ENCODE data around the gene GEN1.

GEN1 gene

GRCh38 chr2:17800219-17800618 is 46.3 kb downstream of the GEN1 start:
- no peaks in the 10 kb centered on the region for H3K9me3 Mint-ChIP-seq
- no peak for ATAC-seq
- no peak overlapping the region for H3K4me3 Mint-ChIP-seq
- H3K27ac Mint-ChIP-seq: no peak overlapping the region
- no peaks in the 10 kb centered on the region for H3K36me3 Mint-ChIP-seq
- no peaks in the 10 kb centered on the region for H3K4me1 Mint-ChIP-seq
- peak in 1 of 2 donors; percentile 8 for DNase-seq (ENCODE audit: low spot score in 2 of 2)

GRCh38 chr2:17800693-17801458 is 46.9 kb downstream of the GEN1 start:
- H3K4me3 Mint-ChIP-seq: no peak overlapping the region
- H3K9me3 Mint-ChIP-seq: no peaks in the 10 kb centered on the region
- no peak overlapping the region for H3K27ac Mint-ChIP-seq
- DNase-seq (ENCODE audit: low spot score in 2 of 2): no peak
- ATAC-seq: no peak
- no peaks in the 10 kb centered on the region for H3K4me1 Mint-ChIP-seq
- H3K36me3 Mint-ChIP-seq: no peaks in the 10 kb centered on the region

DNA sequence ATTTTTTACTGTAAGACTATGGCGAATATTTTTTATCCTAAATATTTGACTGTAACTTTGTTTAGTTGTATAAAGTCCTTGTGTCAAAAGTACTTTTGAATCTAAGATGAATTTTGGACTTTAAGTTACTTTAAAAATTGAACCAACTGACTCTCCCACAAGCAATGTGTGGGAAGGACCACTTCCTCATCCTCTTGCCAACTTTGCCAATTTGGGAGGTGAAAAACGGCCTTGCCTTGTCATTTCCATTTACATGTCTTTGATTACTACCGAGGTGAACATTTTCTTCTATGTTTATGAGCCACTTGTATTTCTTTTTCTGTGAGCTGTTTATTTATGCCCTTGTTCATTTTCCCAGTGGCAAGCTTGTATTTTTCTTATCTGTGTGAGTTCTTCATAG is 49.6 kb downstream of the GEN1 start:
- Mint-ChIP-seq H3K4me3 (no peak overlapping the region), H3K9me3 (no peaks in the 10 kb centered on the region), H3K27ac (no peak overlapping the region), H3K4me1 (no peaks in the 10 kb centered on the region), H3K36me3 (no peaks in the 10 kb centered on the region)
- no peak for DNase-seq (ENCODE audit: low spot score in 2 of 2)
- no peak for ATAC-seq

DNA sequence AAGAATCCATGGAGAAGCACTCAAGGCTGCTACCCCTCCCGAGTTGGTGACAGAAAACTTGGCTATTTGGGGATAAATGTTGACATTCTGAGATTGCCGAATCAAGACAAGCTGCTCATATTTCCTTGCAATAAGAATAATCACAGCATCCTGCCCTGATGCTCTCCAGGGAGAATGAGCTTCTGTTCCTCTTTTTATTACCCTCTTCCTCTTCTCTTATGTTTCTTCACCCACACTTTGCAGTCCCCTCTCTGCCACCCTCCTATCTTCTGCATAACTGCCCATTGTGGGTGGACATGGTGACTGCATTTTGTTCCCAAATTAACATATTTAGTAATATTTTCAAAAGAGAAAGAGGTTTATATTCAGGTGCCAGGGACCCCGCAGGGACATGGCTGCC is 50.4 kb downstream of the GEN1 start:
- no peak overlapping the region for H3K4me3 Mint-ChIP-seq
- no peaks in the 10 kb centered on the region for H3K36me3 Mint-ChIP-seq
- H3K9me3 Mint-ChIP-seq: no peaks in the 10 kb centered on the region
- ATAC-seq: no peak
- H3K4me1 Mint-ChIP-seq: no peaks in the 10 kb centered on the region
- no peak for DNase-seq (ENCODE audit: low spot score in 2 of 2)
- no peak overlapping the region for H3K27ac Mint-ChIP-seq

- ATAC-seq (no peak), DNase-seq (ENCODE audit: low spot score in 2 of 2) (no peak)
- no peaks in the 10 kb centered on the region for H3K4me1 Mint-ChIP-seq
- no peak overlapping the region for H3K27ac Mint-ChIP-seq
- no peak overlapping the region for H3K4me3 Mint-ChIP-seq
- no peaks in the 10 kb centered on the region for H3K36me3 Mint-ChIP-seq
- H3K9me3 Mint-ChIP-seq: no peaks in the 10 kb centered on the region
Measured at GRCh38 chr2:17805166-17805565, 51.2 kb downstream of the GEN1 start.

- DNase-seq (ENCODE audit: low spot score in 2 of 2) (no peak), ATAC-seq (no peak)
- H3K27ac Mint-ChIP-seq: no peak overlapping the region
- H3K4me1 Mint-ChIP-seq: no peaks in the 10 kb centered on the region
- no peaks in the 10 kb centered on the region for H3K9me3 Mint-ChIP-seq
- H3K36me3 Mint-ChIP-seq: no peaks in the 10 kb centered on the region
- H3K4me3 Mint-ChIP-seq: no peak overlapping the region
Measured at GRCh38 chr2:17805717-17806363, 51.9 kb downstream of the GEN1 start.

DNA sequence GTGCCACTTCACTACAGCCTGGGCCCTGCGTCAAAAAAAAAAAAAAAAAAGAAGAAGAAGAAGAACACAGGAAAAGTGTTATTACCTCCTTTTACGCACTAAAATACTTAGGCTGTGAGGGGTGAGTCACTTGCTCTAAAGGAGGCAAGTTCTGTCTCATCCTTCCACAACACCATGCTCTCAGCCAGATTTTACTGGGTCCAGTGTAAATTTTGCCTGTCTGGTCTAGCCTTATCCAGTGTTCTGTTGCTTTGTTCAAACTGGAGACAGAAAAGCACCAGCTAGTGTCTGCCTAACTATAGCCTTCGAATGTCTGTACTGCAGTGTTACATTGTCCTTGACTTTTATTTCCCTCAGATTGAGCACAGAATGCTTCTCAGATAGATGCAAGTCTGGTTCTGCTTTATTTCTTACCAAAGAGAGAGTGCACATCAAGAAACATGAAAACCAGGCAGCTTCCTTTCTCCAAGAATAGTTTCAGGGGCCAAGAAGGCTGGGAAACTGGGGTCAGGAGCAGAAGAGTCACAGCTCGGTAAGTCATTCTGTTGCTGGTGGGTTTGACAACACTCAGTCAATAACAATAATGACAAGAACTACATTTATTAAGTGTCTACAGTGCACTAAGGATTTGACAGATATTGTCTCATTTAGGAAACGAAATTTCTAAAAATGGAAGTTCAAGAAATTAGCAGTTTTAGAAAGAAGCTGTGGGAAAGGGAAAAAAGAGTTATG is 59.2 kb downstream of the GEN1 start:
- Mint-ChIP-seq H3K9me3 (no peaks in the 10 kb centered on the region), H3K27ac (no peak overlapping the region), H3K4me3 (no peak overlapping the region), H3K36me3 (no peaks in the 10 kb centered on the region), H3K4me1 (peaks cover 6% of the 10 kb centered on the region)
- DNase-seq (ENCODE audit: low spot score in 2 of 2) (no peak), ATAC-seq (peak; percentile 38)

DNA sequence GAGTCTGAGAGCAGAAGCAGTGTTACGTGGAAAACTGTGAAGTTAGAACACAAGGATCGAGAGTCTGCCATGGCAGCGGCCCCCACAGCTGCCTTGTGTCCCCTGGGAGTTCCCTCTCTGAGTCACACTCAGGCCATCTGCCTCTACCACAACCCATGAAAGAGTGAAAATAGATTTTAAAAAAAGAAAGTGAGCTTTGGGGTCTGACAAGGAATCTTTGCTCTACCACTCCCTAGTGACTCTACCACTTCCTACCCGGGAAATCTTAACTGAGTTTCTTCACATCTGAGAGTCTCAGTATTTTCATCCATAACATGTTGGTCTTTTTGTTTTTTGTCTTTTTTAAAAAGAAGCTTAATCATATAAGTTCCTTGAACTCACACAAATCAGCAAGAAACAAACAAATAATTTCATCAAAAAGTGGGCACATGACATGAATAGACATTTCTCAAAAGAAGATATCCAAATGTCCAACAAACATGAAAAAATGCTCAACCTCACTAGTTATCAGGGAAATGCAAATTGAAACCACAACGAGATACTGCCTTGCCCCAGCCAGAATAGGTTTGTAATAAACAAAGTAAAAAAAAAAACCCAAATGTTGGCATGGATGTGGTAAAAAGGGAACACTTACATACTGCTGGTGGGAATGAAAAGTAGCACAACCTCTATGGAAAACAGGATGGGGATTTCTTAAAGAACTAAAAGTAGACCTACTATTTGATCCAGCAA is 60.0 kb downstream of the GEN1 start:
- Mint-ChIP-seq H3K9me3 (no peaks in the 10 kb centered on the region), H3K4me3 (no peak overlapping the region), H3K36me3 (no peaks in the 10 kb centered on the region), H3K27ac (no peak overlapping the region), H3K4me1 (peaks cover 6% of the 10 kb centered on the region)
- ATAC-seq (peak; percentile 39), DNase-seq (ENCODE audit: low spot score in 2 of 2) (no peak)

- H3K36me3 Mint-ChIP-seq: no peaks in the 10 kb centered on the region
- no peak for ATAC-seq
- H3K4me1 Mint-ChIP-seq: peaks cover 6% of the 10 kb centered on the region
- H3K4me3 Mint-ChIP-seq: no peak overlapping the region
- DNase-seq (ENCODE audit: low spot score in 2 of 2): no peak
- no peaks in the 10 kb centered on the region for H3K9me3 Mint-ChIP-seq
- H3K27ac Mint-ChIP-seq: no peak overlapping the region
Measured at GRCh38 chr2:17814601-17815000, 60.7 kb downstream of the GEN1 start.

GRCh38 chr2:17815468-17816184 is 61.7 kb downstream of the GEN1 start:
- ATAC-seq (no peak), DNase-seq (ENCODE audit: low spot score in 2 of 2) (no peak)
- no peaks in the 10 kb centered on the region for H3K36me3 Mint-ChIP-seq
- peaks cover 6% of the 10 kb centered on the region for H3K4me1 Mint-ChIP-seq
- no peak overlapping the region for H3K4me3 Mint-ChIP-seq
- H3K9me3 Mint-ChIP-seq: no peaks in the 10 kb centered on the region
- no peak overlapping the region for H3K27ac Mint-ChIP-seq

DNA sequence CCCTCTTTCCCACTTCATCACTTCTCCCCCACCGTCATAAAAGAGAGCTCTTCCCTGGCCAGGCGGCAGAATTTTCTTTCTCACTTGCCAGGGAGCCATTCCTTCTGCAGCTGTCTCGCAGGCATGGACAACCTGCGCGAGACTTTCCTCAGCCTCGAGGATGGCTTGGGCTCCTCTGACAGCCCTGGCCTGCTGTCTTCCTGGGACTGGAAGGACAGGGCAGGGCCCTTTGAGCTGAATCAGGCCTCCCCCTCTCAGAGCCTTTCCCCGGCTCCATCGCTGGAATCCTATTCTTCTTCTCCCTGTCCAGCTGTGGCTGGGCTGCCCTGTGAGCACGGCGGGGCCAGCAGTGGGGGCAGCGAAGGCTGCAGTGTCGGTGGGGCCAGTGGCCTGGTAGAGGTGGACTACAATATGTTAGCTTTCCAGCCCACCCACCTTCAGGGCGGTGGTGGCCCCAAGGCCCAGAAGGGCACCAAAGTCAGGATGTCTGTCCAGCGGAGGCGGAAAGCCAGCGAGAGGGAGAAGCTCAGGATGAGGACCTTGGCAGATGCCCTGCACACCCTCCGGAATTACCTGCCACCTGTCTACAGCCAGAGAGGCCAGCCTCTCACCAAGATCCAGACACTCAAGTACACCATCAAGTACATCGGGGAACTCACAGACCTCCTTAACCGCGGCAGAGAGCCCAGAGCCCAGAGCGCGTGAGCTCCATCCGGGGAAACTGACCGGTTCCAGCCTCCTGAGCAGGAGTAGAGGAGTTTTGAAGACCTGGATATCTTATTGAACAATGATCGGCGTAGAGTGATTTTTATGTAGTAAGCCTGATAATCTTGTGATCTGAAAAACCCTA is 62.7 kb downstream of the GEN1 start, which contains the start of gene MSGN1:
Gene MSGN1, plus strand, starts transcription at position 65 of the 850 bp plus-strand sequence. Its CDS starts 59 bp downstream, at position 124.
- Mint-ChIP-seq H3K27ac (no peak within 1 kb of the TSS), H3K4me1 (peaks cover 6% of the 10 kb centered on the region), H3K36me3 (no peaks in the 10 kb centered on the region), H3K9me3 (no peaks in the 10 kb centered on the region), H3K4me3 (no peak within 1 kb of the TSS)
- DNase-seq (ENCODE audit: low spot score in 2 of 2) (no peak), ATAC-seq (no peak)

DNA sequence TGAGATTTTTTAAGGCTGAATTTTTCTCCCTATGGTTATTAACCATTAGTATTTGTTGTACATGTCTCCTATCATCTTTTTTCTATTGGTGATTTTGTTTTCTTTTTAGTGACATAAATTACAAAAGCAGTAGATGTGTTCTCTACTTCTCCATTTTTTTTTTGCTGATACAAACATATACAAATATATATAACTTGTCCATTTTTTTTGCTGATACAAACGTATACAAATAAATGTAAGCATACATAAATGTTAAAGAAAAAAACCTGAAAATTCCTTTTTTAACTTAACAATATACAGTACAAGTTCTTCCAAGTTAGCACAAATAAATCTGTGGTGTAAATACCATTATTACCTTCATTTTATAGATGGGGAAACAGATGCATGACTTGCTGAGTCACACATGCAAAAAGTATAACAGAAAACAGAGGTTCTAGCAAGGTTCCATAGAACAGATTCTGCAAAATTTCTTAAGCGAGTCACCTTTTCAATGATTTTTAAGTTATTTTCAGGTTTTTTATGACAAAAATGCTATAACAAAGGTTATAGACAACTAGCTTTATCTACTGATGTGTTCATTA is 64.4 kb downstream of the GEN1 start:
- Mint-ChIP-seq H3K36me3 (no peaks in the 10 kb centered on the region), H3K4me3 (no peak overlapping the region), H3K9me3 (no peaks in the 10 kb centered on the region), H3K27ac (no peak overlapping the region), H3K4me1 (peaks cover 6% of the 10 kb centered on the region)
- DNase-seq (ENCODE audit: low spot score in 2 of 2): no peak
- ATAC-seq: no peak

DNA sequence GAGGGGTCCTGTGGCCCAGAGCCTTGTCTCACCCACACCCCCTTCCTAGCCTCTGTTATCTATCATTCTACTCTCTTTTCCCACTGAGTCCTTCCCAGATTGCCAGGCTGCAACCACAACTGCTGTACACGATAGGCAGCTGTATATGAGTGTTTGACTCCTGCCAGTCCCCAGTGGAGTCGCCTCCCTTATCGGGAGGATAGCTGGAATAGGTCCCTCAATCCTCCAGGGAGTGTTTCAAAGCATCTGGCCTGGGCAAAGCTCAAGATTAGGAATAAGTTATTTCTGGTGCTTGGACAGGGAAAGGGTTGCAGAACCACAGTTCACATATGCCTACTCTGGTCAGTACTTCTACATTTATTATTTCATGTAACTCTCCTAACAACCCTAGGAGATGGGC is 67.1 kb downstream of the GEN1 start:
- Mint-ChIP-seq H3K27ac (no peak overlapping the region), H3K9me3 (no peaks in the 10 kb centered on the region), H3K36me3 (no peaks in the 10 kb centered on the region), H3K4me3 (no peak overlapping the region), H3K4me1 (no peaks in the 10 kb centered on the region)
- DNase-seq (ENCODE audit: low spot score in 2 of 2): no peak
- ATAC-seq: peak; percentile 15

All from stimulated activated effector memory CD8-positive, alpha-beta T cell treated with anti-CD3 and anti-CD28 coated beads, Interleukin-12 subunit alpha, Interleukin-12 subunit beta, amount 100 ng/mL, for 72 hours (primary cell).